DMS153 treated with DMSO at 0.1 percent for 48 hours (cell line): ENCODE data around the gene HMGCR.

Experiments used
- DNase-seq: peaks from one replicate; lab custom pipeline; 2025; ENCODE audit not compliant: unreplicated experiment; lab: John Stamatoyannopoulos, UW

HMGCR gene

DNA sequence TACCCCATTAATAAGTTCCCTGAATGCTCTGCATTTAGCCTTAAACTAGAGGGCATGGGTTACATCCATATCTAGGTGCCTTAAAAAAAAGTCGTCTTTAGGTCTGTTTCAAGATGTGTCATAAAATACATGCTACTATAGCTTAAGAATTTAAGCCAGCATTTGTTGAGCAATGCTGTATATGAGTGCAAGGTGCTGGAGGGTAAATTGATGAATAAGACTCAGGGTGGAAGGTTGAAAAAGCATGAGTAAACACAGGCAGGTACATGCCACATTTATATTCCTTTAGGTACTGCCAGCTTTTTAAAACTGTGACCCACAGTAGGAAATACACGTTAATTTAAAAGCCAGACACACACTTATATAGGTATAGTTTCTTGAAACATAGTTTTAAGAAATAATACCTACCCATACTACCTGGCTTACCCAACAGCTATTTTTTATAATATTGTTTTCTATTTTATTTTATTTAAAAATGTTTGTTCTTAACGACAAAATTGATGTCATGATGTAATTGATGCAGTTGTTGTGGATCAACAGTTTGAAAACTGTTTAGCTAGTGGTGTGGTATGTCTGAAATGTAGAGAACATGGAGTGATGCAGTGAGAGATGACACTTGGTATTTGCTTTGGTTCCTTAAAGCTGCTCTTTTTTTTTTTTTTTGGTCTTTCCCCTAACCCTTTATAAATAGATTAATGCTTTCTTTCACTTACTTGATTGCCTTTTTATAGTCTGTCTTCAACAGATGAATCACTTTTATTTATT, 3.9 kb downstream of the HMGCR start:
- no peak for DNase-seq

DNA sequence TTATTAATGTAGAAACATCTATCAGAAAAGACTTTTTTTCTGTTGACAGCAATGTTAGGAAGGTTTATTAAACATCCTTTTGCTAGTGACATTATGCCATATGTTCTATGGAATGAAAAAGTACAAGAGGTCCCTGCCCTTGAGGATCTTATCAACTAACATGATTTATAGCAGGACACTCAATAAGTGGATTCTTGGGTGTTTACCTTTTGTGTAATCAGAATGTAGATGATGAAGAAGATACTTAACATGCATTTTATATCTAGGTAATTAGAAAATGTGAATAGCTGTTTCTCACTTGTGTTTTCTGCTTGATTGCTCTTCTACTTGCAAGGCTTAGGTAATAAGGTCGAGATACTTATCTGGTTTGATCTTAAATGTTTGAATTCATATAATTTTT, 4.9 kb downstream of the HMGCR start:
- no peak for DNase-seq

DNA sequence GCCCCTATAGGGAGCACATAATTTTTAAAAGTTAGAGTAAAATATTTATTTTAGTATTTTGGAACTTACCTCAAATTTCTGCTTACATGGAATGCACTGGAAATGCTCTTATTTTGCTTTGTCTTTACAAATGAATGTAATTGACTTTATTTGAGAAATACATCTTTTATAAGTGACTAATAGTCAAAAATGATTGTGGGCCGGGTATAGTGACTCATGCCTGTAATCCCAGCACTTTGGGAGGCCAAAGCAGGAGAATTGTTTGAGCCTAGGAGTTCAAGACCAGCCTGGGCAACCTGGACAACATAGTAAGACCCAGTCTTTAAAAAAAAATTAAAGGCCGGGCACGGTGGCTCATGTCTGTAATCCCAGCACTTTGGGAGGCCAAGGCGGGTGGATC, 5.8 kb downstream of the HMGCR start:
- no peak for DNase-seq

DNA sequence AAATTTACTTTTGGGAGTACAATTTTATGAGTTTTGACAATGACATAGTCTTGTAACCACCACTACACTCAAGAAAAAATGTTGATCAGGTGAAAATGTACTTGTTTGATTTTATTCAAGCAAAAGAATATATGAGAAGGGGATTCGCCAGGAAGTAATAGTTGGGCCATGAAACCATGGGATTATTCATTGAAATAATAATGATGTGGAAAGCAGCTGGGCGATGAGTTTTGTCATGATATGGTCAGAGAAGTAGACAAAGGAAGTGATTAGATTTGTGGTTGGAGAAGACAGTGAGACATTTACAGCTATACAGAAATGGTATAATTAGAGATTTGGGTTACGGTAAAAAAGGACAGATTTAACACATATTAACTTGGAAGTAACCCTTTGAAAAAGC, 11.2 kb downstream of the HMGCR start:
- DNase-seq, result no peak

- DNase-seq, result no peak
Measured at GRCh38 chr5:75349663-75350062, 12.6 kb downstream of the HMGCR start.

- DNase-seq, result no peak
Measured at GRCh38 chr5:75351139-75351926, 14.3 kb downstream of the HMGCR start.

GRCh38 chr5:75355236-75355635, 18.2 kb downstream of the HMGCR start:
- DNase-seq, result no peak

DNA sequence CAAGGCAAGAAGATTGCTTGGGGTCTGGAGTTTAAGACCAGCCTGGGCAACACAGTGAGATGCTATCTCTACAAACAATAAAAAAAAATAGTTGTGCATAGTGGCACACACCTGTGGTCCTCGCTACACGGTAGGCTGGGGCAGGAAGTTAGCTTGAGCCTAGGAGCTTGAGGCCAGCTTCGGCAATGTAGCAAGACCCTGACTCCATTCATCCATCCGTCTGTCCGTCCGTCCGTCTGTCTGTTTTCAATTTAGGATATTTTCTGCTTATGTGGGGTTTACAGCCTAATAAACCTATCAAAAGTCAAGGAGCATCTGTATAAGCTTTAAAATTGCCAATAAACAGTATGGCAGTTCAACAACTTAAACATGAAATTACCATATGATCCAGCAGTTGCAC, 19.7 kb downstream of the HMGCR start:
- DNase-seq, result no peak

DNA sequence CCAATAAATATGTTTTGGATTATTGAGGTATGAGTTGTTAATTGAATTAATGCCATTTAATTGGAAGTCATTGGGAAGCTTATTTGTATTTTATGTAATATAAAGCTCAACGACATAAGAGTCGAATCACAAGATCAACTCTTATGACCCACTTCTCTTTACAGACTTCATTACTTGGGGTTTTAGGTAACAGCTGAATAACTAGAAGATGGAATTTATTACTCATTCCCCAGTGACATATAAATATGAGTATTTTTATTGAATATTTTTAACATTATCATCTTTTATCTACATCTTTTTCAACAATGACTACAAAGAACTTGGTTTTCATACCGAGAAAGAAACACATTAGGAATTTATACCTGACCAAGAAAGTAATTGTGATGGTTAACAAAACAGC, 21.1 kb downstream of the HMGCR start:
- DNase-seq, result no peak

DNA sequence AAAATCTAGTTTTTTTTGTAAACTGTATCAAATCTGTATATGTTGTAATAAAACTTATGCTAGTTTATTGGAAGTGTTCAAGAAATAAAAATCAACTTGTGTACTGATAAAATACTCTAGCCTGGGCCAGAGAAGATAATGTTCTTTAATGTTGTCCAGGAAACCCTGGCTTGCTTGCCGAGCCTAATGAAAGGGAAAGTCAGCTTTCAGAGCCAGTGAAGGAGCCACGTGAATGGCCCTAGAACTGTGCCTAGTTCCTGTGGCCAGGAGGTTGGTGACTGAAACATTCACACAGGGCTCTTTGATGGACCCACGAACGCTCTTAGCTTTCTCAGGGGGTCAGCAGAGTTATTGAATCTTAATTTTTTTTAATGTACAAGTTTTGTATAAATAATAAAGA, 24.3 kb downstream of the HMGCR start:
- DNase-seq, result no peak

- DNase-seq, result no peak
Measured at GRCh38 chr5:75362474-75362975, 25.5 kb downstream of the HMGCR start.

GRCh38 chr5:75363111-75363510, 26.1 kb downstream of the HMGCR start:
- DNase-seq, result no peak

DNA sequence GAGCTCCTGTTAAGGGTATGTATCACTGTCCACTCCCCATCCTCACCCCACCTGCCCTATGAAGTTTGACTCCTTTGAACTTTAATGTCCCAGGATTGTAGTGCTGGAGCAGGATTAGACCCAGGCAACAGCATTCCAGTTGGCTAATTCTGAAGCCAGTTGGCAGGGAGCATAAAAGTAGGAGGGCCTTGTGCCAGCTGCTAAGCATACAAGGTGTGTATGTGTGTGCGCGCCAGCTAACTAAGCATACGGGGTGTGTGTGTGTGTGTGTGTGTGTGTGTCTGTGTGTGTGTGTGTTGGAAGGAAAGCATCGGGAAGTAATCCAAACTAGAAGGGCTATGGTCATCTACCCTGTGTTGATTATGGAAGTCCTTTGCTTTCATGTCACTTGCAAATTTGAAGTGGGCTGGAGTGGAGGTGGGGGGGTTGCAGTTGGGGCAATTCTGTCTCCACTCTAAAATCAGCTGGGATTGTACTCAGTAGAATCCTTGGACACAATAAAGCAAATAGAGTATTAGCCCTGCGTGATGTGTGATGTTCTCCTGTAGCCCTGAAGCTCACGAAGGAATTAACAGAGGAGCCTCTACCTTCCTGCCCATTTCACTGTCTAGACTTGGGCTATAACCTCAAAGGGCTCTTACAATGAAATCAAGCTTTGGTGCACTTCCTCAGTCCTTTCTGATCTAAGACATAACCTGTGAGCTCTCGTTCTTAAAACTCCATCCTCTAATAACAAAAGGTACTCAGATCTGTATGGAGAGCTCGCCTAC, 26.9 kb downstream of the HMGCR start:
- DNase-seq, result no peak

DNA sequence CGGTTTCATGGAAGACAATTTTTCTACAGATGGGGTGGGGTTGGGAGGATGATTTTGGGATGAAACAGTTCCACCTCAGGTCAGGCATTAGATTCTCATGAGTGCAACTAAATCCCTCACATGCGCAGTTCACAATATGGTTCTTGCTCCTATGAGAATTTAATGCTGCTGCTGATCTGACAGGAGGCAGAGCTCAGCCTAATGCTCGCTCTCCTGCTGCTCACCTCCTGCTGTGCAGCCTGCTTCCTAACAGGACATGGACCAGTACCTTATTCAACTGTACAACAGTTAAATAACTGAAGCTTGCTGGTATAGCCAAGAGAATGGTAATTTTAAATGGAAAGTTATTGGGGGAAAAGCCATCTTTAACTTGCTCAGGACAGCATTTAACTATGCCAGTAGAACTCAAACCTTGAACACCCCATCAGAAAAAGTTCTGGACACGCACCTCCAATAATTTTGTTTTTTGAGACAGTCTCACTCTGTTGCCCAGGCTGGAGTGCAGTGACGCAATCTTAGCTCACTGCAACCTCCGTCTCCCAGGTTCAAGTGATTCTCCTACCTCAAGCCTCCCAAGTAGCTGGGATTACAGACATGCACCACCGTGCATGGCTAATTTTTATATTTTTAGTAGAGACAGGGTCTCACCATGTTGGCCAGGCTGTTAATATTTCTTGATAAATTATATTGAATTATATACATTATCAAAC, 27.7 kb downstream of the HMGCR start:
- no peak for DNase-seq

- DNase-seq, result no peak
Measured at GRCh38 chr5:75365740-75366139, 28.7 kb downstream of the HMGCR start.

DNA sequence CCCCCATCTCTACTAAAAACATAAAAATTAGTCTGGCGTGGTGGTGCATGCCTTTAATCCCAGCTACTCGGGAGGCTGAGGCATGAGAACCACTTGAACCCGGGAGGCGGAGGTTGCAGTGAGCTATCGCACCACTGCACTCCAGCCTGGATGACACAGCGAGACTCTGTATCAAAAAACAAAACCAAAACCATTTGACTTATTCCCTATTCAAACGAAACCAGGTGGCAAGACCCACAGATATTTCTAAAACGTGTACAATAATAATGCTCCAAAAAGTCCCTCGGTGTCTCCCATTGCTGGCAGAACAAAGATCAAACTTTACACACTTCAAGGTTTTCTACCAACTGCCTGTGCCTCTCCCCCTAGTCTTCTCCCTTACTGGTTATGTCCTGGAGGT, 29.8 kb downstream of the HMGCR start:
- no peak for DNase-seq

GRCh38 chr5:75367401-75367800, 30.4 kb downstream of the HMGCR start:
- no peak for DNase-seq

DNA sequence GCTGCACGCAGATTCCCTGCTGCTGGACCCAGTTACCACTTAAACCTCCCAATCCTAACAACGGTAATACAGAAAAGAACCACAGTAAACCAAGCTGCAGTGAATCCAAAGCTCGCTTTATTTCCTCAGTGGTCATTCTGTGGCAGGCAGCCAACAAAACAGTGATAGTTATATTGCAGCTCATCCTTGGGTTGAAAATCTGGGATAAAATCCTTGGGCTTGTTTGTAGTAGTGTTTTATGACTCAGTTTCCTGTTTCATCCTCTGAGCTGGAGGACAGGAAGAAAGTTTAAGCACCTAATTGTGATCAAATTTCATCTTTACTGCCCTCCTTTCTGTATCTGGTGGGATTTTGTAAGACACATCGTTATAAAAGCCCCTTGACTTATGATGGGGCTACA, 31.4 kb downstream of the HMGCR start:
- no peak for DNase-seq

DNA sequence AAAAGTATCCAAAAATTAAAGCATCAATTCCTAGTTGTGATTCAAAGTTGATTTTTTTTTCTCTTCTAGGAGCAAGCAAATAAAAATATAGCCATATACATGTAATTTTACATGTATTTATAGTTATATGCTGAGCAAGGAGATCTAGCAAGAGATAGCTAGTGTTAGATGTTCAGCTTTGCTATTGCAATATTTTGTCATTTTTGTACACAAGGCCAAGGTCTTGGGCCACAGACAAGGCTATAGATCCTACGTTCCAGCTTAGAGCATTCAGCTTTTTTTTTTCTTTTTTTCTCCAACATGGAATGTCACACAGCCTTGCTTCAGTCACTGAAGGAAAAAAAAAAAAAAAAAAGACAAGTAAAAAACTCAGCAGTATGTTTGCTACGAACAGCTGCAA, 36.8 kb downstream of the HMGCR start:
- no peak for DNase-seq

DNA sequence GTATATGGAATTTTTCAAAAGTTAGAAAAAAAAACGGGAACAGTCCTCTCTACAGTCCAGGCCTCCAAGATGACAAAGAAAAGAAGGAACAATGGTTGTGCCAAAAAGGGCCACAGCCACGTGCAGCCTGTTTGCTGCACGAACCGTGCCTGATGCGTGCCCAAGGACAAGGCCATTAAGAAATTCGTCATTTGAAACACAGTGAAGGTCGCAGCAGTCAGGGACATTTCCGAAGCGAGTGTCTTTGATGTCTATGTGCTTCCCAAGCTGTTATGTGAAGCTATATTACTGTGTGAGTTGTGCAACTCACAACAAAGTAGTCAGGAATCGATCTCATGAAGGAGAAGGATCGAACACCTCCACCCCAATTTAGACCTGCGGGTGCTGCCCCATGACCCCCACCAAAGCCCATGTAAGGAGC, 37.4 kb downstream of the HMGCR start:
- no peak for DNase-seq

- no peak for DNase-seq
Measured at GRCh38 chr5:75375414-75375813, 38.4 kb downstream of the HMGCR start.
